Measurements from ENCODE around the gene HOGA1. TPM values are rescaled to one million over a fixed set of nuclear protein-coding genes. Genes with fewer than 3 reads are reported as not detected.

HOGA1 gene
- total RNA-seq, 4 donors from 2014 or later = 0.80 to 6.2 (median 4.0) TPM

DNA sequence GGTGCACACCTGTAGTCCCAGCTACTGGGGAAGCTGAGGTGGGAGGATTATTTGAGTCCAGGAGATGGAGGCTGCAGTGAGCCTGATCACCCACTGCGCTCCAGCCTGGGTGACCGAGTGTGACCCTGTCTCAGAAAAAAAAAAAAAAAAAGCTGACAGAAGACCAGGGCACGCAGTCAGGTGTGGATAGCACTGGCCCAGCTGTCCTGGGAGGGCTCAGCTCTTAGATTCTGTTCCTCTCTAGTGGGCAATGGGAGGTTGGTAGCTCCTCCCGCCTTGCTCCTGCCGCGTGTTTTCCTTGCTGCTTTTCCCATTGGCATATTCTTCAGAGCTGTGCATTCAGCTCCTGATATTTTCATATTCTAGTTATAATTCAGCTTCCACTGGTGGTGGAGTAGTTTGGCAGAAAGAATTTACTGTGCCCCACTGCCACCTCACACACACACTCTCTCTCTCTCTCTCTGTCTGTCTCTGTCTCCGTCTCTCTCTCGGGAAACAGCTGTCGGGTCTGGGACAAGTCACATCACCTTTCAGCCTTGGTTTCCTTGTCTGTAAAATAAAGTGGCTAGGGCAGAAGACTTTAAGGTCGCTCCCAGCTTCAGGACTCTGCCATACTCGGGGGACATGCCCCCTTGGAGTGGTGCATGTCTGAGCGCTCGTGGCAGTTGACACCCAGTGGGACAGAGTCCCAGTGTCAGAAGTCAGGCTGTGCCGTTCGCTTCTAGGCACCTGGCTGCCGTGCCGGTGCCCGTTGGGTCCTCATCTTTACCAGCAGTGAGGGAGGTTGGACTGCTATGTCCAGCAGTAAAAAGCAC is 37.5 kb upstream of the HOGA1 start:
- H3K4me3 ChIP-seq = no peak overlapping the region
- no peaks in the 10 kb centered on the region for H3K27me3 ChIP-seq
- DNase-seq (ENCODE audit: low spot score in 2 of 2) = no peak
- peaks cover 56% of the 10 kb centered on the region for H3K4me1 ChIP-seq
- H3K36me3 ChIP-seq = no peaks in the 10 kb centered on the region
- H3K9me3 ChIP-seq = no peaks in the 10 kb centered on the region
- TF ChIP-seq POLR2A (IDR thresholded peaks at IDR 0.05) = no peak
- no peak for TF ChIP-seq EP300 (IDR thresholded peaks at IDR 0.05)
- no peak for TF ChIP-seq CTCF (IDR thresholded peaks at IDR 0.05)
- TF ChIP-seq POLR2AphosphoS5 (IDR thresholded peaks at IDR 0.05) = no peak
- no peak overlapping the region for H3K27ac ChIP-seq
- 82% methylated on average over 17 of the region's 18 CpGs for WGBS

- no peak for TF ChIP-seq POLR2AphosphoS5 (IDR thresholded peaks at IDR 0.05)
- no peak for TF ChIP-seq CTCF (IDR thresholded peaks at IDR 0.05)
- no peak for TF ChIP-seq POLR2A (IDR thresholded peaks at IDR 0.05)
- no peak for TF ChIP-seq EP300 (IDR thresholded peaks at IDR 0.05)
- Histone ChIP-seq H3K27me3 (no peaks in the 10 kb centered on the region), H3K4me1 (peaks cover 50% of the 10 kb centered on the region), H3K4me3 (no peak overlapping the region), H3K27ac (no peak overlapping the region), H3K9me3 (no peaks in the 10 kb centered on the region), H3K36me3 (no peaks in the 10 kb centered on the region)
- DNase-seq (ENCODE audit: low spot score in 2 of 2) = no peak
- 78% methylated on average over 4 of the region's 4 CpGs for WGBS
These were observed 37.0 kb upstream of the HOGA1 start for GRCh38 chr10:97547271-97547600.

GRCh38 chr10:97547962-97548361 is 36.2 kb upstream of the HOGA1 start:
- H3K4me3 ChIP-seq = no peak overlapping the region
- no peaks in the 10 kb centered on the region for H3K9me3 ChIP-seq
- 65% methylated on average over 4 of the region's 4 CpGs for WGBS
- H3K27ac ChIP-seq = no peak overlapping the region
- no peak for DNase-seq (ENCODE audit: low spot score in 2 of 2)
- no peaks in the 10 kb centered on the region for H3K36me3 ChIP-seq
- H3K4me1 ChIP-seq = peaks cover 43% of the 10 kb centered on the region
- TF ChIP-seq POLR2A (IDR thresholded peaks at IDR 0.05) = no peak
- no peaks in the 10 kb centered on the region for H3K27me3 ChIP-seq

DNA sequence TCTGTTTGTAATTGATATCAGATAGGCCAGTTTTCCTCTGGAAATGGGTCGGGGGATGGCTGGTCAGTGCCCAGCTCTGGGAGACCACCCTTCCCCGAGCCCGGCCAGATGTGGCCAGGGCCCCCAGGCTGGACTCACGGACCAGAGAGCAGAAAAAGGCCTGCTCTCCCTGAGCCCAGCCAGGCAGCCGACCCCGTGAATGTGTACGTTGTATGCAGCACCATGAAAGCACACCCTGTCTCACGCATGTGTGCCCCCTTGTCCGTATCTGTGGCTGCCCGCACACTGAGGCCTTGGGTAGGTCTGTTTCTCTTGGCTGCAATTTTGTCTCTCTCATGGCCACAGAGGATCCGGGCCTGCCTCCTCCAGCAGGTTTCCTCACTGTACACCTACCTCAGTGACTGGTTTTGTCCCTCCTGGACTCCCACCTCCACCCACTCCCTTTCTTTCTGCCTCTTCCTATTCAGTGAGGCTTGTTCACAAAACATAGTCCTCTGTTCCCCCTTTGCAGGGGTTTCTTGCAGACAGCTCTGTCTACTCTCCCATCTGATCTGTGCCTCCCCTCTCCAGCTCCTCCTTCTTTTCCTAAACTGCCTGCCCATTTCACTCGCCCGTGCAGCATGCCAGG is 35.2 kb upstream of the HOGA1 start:
- Histone ChIP-seq H3K4me3 (no peak overlapping the region), H3K36me3 (no peaks in the 10 kb centered on the region), H3K27ac (peak overlapping the region; percentile 68), H3K4me1 (peaks cover 42% of the 10 kb centered on the region), H3K9me3 (no peaks in the 10 kb centered on the region), H3K27me3 (no peaks in the 10 kb centered on the region)
- TF ChIP-seq EP300 (IDR thresholded peaks at IDR 0.05) (no peak), POLR2AphosphoS5 (IDR thresholded peaks at IDR 0.05) (no peak), CTCF (IDR thresholded peaks at IDR 0.05) (no peak), POLR2A (IDR thresholded peaks at IDR 0.05) (no peak)
- WGBS = 66% methylated on average over 8 of the region's 13 CpGs
- no peak for DNase-seq (ENCODE audit: low spot score in 2 of 2)

GRCh38 chr10:97549587-97550322 is 34.4 kb upstream of the HOGA1 start:
- Histone ChIP-seq H3K36me3 (no peaks in the 10 kb centered on the region), H3K4me1 (peaks cover 41% of the 10 kb centered on the region), H3K9me3 (no peaks in the 10 kb centered on the region), H3K27ac (peak overlapping the region; percentile 68), H3K4me3 (no peak overlapping the region), H3K27me3 (no peaks in the 10 kb centered on the region)
- no peak for DNase-seq (ENCODE audit: low spot score in 2 of 2)
- 36% methylated on average over 6 of the region's 13 CpGs for WGBS
- TF ChIP-seq POLR2AphosphoS5 (IDR thresholded peaks at IDR 0.05) (no peak), POLR2A (IDR thresholded peaks at IDR 0.05) (no peak), CTCF (IDR thresholded peaks at IDR 0.05) (no peak), EP300 (IDR thresholded peaks at IDR 0.05) (no peak)
